GM23338 (cell line): ENCODE results near the gene LMO1. TPM values are rescaled to one million over a fixed set of nuclear protein-coding genes. Genes with fewer than 3 reads are reported as not detected.

ENCODE experiments used
- ATAC-seq: fragments of 200-7000 bp; cut with Tn5 transposase; 3 replicates; pipeline ENCODE4 v1.9.1; 2020
- DNase-seq: peaks from one replicate; pipeline ENCODE4 v3.0.0-alpha.2; 2015; ENCODE audit warnings: low spot score
- H2AFZ ChIP-seq: fragments of 200-600 bp; sonication (generic); 2 replicates; pipeline ENCODE4 v1.8.0; 2016; ENCODE audit warnings: antibody characterized with exemption, mild to moderate bottlenecking, moderate library complexity
- H3F3A ChIP-seq: fragments of 200-600 bp; sonication (generic); replicated peaks from 2 replicates; pipeline ENCODE4 v1.8.0; 2017; ENCODE audit warnings: antibody characterized with exemption, mixed run types, low read depth
- H3K27ac ChIP-seq: fragments of 200-600 bp; sonication (generic); 2 replicates; pipeline ENCODE4 v1.6.1; 2016; ENCODE audit warnings: low read depth
- H3K27me3 ChIP-seq: fragments of 200-600 bp; sonication (generic); 2 replicates; pipeline ENCODE4 v1.8.0; 2016; ENCODE audit warnings: mild to moderate bottlenecking, mixed run types, moderate library complexity; ENCODE audit not compliant: insufficient read depth
- H3K36me3 ChIP-seq: fragments of 200-600 bp; sonication (generic); 2 replicates; pipeline ENCODE4 v1.8.0; 2016; ENCODE audit warnings: mild to moderate bottlenecking; ENCODE audit not compliant: insufficient read depth
- H3K4me1 ChIP-seq: fragments of 200-600 bp; sonication (generic); 2 replicates; pipeline ENCODE4 v1.8.0; 2016; ENCODE audit warnings: mild to moderate bottlenecking, moderate library complexity; ENCODE audit not compliant: insufficient read depth
- H3K4me2 ChIP-seq: fragments of 200-600 bp; sonication (generic); 2 replicates; pipeline ENCODE4 v1.7.1; 2017; ENCODE audit warnings: mixed run types
- H3K4me3 ChIP-seq: fragments of 200-600 bp; sonication (generic); 2 replicates; pipeline ENCODE4 v1.6.1; 2016; ENCODE audit warnings: mixed run types
- H3K79me2 ChIP-seq: fragments of 200-600 bp; sonication (generic); replicated peaks from 2 replicates; pipeline ENCODE4 v1.8.0; 2017; ENCODE audit warnings: mild to moderate bottlenecking; ENCODE audit not compliant: insufficient read depth
- H3K9me2 ChIP-seq: fragments of 200-600 bp; sonication (generic); 2 replicates; pipeline ENCODE4 v1.8.0; 2017; ENCODE audit not compliant: insufficient read depth
- H4K20me1 ChIP-seq: fragments of 200-600 bp; sonication (generic); replicated peaks from 2 replicates; pipeline ENCODE4 v1.8.0; 2017; ENCODE audit warnings: mild to moderate bottlenecking; ENCODE audit not compliant: insufficient read depth
- H3K27ac Mint-ChIP-seq: 2 replicates; pipeline ENCODE4 v1.8.0; 2020; ENCODE audit warnings: inconsistent platforms, mild to moderate bottlenecking, moderate library complexity, mixed read lengths
- H3K27me3 Mint-ChIP-seq: 3 replicates; pipeline ENCODE4 v1.8.0; 2022; ENCODE audit warnings: low read depth, mild to moderate bottlenecking, moderate library complexity, mixed read lengths, inconsistent platforms; ENCODE audit not compliant: insufficient read depth, poor library complexity
- H3K36me3 Mint-ChIP-seq: 3 replicates; pipeline ENCODE4 v1.8.0; 2021; ENCODE audit warnings: low read depth, mild to moderate bottlenecking, inconsistent platforms, moderate library complexity, mixed read lengths
- H3K4me1 Mint-ChIP-seq: 3 replicates; pipeline ENCODE4 v1.8.0; 2020; ENCODE audit warnings: mild to moderate bottlenecking, inconsistent platforms, mixed read lengths
- H3K4me3 Mint-ChIP-seq: 3 replicates; pipeline ENCODE4 v1.8.0; 2021; ENCODE audit warnings: moderate library complexity, mild to moderate bottlenecking, inconsistent platforms, mixed read lengths
- H3K9me3 Mint-ChIP-seq: 3 replicates; pipeline ENCODE4 v1.8.0; 2020; ENCODE audit warnings: moderate library complexity, mild to moderate bottlenecking, inconsistent platforms, mixed read lengths
- CREB1 ChIP-seq: fragments of 250-450 bp; sonication (Bioruptor Pico); IDR thresholded peaks from 2 replicates; pipeline ENCODE4 v1.5.0; 2020; ENCODE audit warnings: low read depth, mild to moderate bottlenecking, moderate library complexity
- EZH2 ChIP-seq: fragments of 200-600 bp; sonication (generic); IDR thresholded peaks from one replicate; pipeline ENCODE4 v1.8.0; 2017; ENCODE audit warnings: antibody characterized with exemption, mild to moderate bottlenecking, low read depth; ENCODE audit not compliant: unreplicated experiment
- EZH2phosphoT487 ChIP-seq: fragments of 200-600 bp; sonication (generic); IDR thresholded peaks from one replicate; pipeline ENCODE4 v1.8.1; 2018; ENCODE audit warnings: antibody characterized with exemption; ENCODE audit not compliant: unreplicated experiment
- JUNB ChIP-seq: IDR thresholded peaks from one replicate; pipeline ENCODE4 v1.6.1; 2016; ENCODE audit warnings: antibody characterized with exemption; ENCODE audit not compliant: unreplicated experiment
- NANOG ChIP-seq: IDR thresholded peaks from 2 replicates; pipeline ENCODE4 v1.6.1; 2016; ENCODE audit warnings: antibody characterized with exemption, borderline replicate concordance
- POLR2AphosphoS5 ChIP-seq: IDR thresholded peaks from 2 replicates; pipeline ENCODE4 v1.6.1; 2016; ENCODE audit warnings: antibody characterized with exemption, low read depth
- STAT1 ChIP-seq: IDR thresholded peaks from one replicate; pipeline ENCODE4 v1.6.1; 2016; ENCODE audit warnings: antibody characterized with exemption; ENCODE audit not compliant: unreplicated experiment
- ZNF114 ChIP-seq: fragments of 250-450 bp; sonication (Bioruptor Pico); IDR thresholded peaks from 2 replicates; pipeline ENCODE4 v1.5.0; 2020; ENCODE audit warnings: mild to moderate bottlenecking, moderate library complexity
- ZNF331 ChIP-seq: fragments of 250-450 bp; sonication (Bioruptor Pico); IDR thresholded peaks from 2 replicates; pipeline ENCODE4 v1.5.0; 2020; ENCODE audit warnings: low read depth, mild to moderate bottlenecking, moderate library complexity
- polyA plus RNA-seq: library from polyadenylated mRNA; unstranded; fragments of >200 nt; fragmentation: Nextera tagmentation; extraction: Ambion mirVana; gene quantifications from 2 replicates; pipeline ENCODE4 v1.2.1, GENCODE V29; 2016
- total RNA-seq: library from RNA; depleted of rRNA; stranded (reverse); fragments of >200 nt; shearing (Covaris generic); gene quantifications from 2 replicates; pipeline ENCODE4 v1.2.3, GENCODE V29; 2014
- TF ChIP-seq, protein P1 (sequence below): IDR thresholded peaks from one replicate; pipeline ENCODE4 v1.6.1; 2018; ENCODE audit warnings: antibody characterized with exemption; ENCODE audit not compliant: unreplicated experiment
- TF ChIP-seq, protein P2 (sequence below), 2 experiments: fragments of 200-600 bp in 1 of 2; sonication (generic) in 1 of 2; conservative IDR thresholded peaks; 2 replicates each; pipeline versions ENCODE4 v1.5.1 to v1.6.1; 2016 to 2017; ENCODE audit warnings: antibody characterized with exemption in 2 of 2, low read depth in 2 of 2, mild to moderate bottlenecking in 2 of 2, moderate library complexity in 1 of 2
- TF ChIP-seq, protein P3 (sequence below): fragments of 250-450 bp; sonication (Bioruptor Pico); IDR thresholded peaks from 2 replicates; pipeline ENCODE4 v1.5.0; 2020; ENCODE audit warnings: mild to moderate bottlenecking, moderate library complexity
- TF ChIP-seq, protein P4 (sequence below): IDR thresholded peaks from 2 replicates; pipeline ENCODE4 v1.6.1; 2016; ENCODE audit warnings: antibody characterized with exemption

LMO1 gene
- total and polyA plus RNA-seq, 2 experiments from 2014 or later: 0.40 TPM; not detected in 1

DNA sequence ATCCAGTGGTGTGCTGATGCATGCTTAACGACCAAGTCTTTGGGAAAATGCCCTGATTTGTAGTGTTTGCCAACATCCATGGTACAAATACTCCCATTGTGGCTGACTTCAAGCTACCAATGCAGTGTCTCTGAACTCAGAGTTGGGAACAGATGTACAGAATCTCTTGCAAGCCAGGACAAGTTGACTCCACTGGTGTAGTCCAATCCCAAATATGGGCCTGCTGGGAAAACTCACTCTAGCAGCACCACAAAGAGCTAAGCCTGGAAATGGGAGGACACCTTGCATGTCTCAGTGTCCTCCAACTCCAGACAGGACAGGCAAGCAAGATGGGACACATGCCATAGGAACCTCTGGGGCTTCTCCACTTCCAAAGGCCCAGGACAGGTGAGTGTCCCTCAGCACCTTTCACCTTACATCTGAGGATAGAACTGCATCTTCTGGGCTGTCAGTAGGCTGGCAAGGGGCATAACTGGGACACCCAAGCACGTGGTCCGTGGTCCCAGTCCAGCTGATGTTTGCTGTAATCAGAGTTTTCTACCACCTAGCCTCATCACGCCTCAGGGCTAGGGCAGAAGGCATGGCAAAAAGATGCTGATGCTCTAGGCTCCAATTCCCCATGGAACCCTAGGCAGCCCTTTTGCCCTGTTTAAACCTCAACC is 6.5 kb downstream of the LMO1 start:
- H3K27me3 Mint-ChIP-seq: peaks cover 29% of the 10 kb centered on the region
- no peak overlapping the region for H3K4me3 Mint-ChIP-seq
- H3K27ac Mint-ChIP-seq: no peak overlapping the region
- no peak for ATAC-seq
- Histone ChIP-seq H3K9me2 (no peaks in the 10 kb centered on the region), H3K79me2 (no peaks in the 10 kb centered on the region), H3K27me3 (peaks cover 30% of the 10 kb centered on the region), H3K4me3 (no peak overlapping the region), H4K20me1 (no peaks in the 10 kb centered on the region), H3F3A (0 out of 2 replicates have a peak, but pooled peaks cover 3% of the 10 kb centered on the region), H3K4me1 (no peaks in the 10 kb centered on the region), H2AFZ (no peak overlapping the region), H3K27ac (no peak overlapping the region), H3K4me2 (no peak overlapping the region), H3K36me3 (no peaks in the 10 kb centered on the region)
- H3K36me3 Mint-ChIP-seq: no peaks in the 10 kb centered on the region
- no peak for DNase-seq
- peaks cover 5% of the 10 kb centered on the region; the same call in 1 of the 3 replicates for H3K4me1 Mint-ChIP-seq
- H3K9me3 Mint-ChIP-seq: no peaks in the 10 kb centered on the region
- no peak for TF ChIP-seq CREB1 (CRISPR knock-in tag)
- no peak for TF ChIP-seq POLR2AphosphoS5
- TF ChIP-seq ZNF331 (CRISPR knock-in tag): no peak
- TF ChIP-seq, protein P1, sequence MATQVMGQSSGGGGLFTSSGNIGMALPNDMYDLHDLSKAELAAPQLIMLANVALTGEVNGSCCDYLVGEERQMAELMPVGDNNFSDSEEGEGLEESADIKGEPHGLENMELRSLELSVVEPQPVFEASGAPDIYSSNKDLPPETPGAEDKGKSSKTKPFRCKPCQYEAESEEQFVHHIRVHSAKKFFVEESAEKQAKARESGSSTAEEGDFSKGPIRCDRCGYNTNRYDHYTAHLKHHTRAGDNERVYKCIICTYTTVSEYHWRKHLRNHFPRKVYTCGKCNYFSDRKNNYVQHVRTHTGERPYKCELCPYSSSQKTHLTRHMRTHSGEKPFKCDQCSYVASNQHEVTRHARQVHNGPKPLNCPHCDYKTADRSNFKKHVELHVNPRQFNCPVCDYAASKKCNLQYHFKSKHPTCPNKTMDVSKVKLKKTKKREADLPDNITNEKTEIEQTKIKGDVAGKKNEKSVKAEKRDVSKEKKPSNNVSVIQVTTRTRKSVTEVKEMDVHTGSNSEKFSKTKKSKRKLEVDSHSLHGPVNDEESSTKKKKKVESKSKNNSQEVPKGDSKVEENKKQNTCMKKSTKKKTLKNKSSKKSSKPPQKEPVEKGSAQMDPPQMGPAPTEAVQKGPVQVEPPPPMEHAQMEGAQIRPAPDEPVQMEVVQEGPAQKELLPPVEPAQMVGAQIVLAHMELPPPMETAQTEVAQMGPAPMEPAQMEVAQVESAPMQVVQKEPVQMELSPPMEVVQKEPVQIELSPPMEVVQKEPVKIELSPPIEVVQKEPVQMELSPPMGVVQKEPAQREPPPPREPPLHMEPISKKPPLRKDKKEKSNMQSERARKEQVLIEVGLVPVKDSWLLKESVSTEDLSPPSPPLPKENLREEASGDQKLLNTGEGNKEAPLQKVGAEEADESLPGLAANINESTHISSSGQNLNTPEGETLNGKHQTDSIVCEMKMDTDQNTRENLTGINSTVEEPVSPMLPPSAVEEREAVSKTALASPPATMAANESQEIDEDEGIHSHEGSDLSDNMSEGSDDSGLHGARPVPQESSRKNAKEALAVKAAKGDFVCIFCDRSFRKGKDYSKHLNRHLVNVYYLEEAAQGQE: no peak
- TF ChIP-seq ZNF114: no peak
- TF ChIP-seq EZH2: no peak
- TF ChIP-seq EZH2phosphoT487: no peak
- TF ChIP-seq JUNB: no peak
- TF ChIP-seq, protein P2, sequence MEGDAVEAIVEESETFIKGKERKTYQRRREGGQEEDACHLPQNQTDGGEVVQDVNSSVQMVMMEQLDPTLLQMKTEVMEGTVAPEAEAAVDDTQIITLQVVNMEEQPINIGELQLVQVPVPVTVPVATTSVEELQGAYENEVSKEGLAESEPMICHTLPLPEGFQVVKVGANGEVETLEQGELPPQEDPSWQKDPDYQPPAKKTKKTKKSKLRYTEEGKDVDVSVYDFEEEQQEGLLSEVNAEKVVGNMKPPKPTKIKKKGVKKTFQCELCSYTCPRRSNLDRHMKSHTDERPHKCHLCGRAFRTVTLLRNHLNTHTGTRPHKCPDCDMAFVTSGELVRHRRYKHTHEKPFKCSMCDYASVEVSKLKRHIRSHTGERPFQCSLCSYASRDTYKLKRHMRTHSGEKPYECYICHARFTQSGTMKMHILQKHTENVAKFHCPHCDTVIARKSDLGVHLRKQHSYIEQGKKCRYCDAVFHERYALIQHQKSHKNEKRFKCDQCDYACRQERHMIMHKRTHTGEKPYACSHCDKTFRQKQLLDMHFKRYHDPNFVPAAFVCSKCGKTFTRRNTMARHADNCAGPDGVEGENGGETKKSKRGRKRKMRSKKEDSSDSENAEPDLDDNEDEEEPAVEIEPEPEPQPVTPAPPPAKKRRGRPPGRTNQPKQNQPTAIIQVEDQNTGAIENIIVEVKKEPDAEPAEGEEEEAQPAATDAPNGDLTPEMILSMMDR (conservative IDR thresholded peaks at IDR 0.05; ENCODE audit: low read depth in 2 of 2): no peak
- no peak for TF ChIP-seq NANOG
- TF ChIP-seq, protein P3, sequence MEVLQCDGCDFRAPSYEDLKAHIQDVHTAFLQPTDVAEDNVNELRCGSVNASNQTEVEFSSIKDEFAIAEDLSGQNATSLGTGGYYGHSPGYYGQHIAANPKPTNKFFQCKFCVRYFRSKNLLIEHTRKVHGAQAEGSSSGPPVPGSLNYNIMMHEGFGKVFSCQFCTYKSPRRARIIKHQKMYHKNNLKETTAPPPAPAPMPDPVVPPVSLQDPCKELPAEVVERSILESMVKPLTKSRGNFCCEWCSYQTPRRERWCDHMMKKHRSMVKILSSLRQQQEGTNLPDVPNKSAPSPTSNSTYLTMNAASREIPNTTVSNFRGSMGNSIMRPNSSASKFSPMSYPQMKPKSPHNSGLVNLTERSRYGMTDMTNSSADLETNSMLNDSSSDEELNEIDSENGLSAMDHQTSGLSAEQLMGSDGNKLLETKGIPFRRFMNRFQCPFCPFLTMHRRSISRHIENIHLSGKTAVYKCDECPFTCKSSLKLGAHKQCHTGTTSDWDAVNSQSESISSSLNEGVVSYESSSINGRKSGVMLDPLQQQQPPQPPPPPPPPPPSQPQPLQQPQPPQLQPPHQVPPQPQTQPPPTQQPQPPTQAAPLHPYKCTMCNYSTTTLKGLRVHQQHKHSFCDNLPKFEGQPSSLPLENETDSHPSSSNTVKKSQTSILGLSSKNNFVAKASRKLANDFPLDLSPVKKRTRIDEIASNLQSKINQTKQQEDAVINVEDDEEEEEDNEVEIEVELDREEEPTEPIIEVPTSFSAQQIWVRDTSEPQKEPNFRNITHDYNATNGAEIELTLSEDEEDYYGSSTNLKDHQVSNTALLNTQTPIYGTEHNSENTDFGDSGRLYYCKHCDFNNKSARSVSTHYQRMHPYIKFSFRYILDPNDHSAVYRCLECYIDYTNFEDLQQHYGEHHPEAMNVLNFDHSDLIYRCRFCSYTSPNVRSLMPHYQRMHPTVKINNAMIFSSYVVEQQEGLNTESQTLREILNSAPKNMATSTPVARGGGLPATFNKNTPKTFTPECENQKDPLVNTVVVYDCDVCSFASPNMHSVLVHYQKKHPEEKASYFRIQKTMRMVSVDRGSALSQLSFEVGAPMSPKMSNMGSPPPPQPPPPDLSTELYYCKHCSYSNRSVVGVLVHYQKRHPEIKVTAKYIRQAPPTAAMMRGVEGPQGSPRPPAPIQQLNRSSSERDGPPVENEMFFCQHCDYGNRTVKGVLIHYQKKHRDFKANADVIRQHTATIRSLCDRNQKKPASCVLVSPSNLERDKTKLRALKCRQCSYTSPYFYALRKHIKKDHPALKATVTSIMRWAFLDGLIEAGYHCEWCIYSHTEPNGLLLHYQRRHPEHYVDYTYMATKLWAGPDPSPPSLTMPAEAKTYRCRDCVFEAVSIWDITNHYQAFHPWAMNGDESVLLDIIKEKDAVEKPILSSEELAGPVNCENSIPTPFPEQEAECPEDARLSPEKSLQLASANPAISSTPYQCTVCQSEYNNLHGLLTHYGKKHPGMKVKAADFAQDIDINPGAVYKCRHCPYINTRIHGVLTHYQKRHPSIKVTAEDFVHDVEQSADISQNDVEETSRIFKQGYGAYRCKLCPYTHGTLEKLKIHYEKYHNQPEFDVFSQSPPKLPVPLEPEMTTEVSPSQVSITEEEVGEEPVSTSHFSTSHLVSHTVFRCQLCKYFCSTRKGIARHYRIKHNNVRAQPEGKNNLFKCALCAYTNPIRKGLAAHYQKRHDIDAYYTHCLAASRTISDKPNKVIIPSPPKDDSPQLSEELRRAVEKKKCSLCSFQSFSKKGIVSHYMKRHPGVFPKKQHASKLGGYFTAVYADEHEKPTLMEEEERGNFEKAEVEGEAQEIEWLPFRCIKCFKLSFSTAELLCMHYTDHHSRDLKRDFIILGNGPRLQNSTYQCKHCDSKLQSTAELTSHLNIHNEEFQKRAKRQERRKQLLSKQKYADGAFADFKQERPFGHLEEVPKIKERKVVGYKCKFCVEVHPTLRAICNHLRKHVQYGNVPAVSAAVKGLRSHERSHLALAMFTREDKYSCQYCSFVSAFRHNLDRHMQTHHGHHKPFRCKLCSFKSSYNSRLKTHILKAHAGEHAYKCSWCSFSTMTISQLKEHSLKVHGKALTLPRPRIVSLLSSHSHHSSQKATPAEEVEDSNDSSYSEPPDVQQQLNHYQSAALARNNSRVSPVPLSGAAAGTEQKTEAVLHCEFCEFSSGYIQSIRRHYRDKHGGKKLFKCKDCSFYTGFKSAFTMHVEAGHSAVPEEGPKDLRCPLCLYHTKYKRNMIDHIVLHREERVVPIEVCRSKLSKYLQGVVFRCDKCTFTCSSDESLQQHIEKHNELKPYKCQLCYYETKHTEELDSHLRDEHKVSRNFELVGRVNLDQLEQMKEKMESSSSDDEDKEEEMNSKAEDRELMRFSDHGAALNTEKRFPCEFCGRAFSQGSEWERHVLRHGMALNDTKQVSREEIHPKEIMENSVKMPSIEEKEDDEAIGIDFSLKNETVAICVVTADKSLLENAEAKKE (CRISPR knock-in tag): no peak
- no peak for TF ChIP-seq STAT1
- TF ChIP-seq, protein P4, sequence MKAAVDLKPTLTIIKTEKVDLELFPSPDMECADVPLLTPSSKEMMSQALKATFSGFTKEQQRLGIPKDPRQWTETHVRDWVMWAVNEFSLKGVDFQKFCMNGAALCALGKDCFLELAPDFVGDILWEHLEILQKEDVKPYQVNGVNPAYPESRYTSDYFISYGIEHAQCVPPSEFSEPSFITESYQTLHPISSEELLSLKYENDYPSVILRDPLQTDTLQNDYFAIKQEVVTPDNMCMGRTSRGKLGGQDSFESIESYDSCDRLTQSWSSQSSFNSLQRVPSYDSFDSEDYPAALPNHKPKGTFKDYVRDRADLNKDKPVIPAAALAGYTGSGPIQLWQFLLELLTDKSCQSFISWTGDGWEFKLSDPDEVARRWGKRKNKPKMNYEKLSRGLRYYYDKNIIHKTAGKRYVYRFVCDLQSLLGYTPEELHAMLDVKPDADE: no peak
